ENCODE measurements around the gene SRRD.
"Not testable (repeated sequence)": the region's sequence is repeated elsewhere in the genome, so short reads cannot be mapped to it uniquely, and the experiment has no call there.

SRRD gene, protein sequence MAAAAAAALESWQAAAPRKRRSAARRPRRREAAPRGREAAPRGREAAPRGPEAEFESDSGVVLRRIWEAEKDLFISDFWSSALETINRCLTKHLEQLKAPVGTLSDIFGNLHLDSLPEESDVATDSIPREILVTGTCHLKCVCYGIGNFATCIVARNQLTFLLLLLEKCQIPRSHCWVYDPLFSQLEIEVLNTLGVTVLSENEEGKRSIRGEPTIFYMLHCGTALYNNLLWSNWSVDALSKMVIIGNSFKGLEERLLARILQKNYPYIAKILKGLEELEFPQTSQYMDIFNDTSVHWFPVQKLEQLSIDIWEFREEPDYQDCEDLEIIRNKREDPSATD

DNA sequence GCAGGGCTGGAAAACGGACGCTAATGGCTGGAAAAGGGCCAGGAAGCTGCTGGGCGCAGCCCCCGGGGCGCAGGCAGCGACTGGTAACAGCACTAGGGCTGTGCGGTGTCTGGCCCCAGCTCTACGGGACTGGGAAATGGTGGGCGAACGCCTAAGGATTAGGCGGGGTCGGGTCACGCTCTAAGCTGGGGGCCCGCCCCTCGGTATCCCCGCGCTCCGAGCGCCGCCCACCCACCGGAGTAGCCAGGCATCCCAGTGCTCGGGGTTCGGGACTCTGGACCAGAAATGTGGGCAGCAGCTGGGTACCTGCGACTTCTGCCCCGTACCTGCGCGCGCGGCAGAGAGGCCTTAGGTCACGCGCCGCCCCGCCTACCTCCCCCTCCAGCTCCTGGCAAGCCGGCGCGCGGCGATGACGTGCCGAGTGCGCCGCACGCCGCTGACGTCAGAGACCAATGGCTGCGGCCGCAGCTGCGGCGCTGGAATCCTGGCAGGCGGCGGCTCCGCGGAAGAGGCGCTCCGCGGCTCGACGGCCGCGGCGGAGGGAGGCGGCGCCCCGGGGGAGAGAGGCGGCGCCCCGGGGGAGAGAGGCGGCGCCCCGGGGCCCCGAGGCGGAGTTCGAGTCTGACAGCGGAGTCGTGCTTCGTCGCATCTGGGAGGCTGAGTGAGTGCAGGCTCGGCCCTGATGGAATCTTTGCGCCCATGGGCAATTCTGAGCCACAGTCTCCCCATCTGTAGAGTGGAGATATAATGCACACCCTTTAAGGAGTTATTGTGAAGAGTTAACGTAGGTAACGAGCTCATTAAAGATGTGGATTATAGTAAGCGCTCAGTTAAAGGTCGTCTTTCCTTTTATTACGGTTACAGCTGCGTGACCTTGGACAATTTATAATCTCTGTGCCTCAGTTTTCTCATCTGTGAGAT is at the start of gene SRRD, which contains the start of gene HPS4:
Gene SRRD, plus strand, starts transcription at position 439 of the 921 bp plus-strand sequence. Its CDS starts 14 bp downstream, at position 453.
Gene HPS4, minus strand, starts transcription at position 345 of the 921 bp plus-strand sequence. CDS start 2,021 bp downstream, outside the sequence.
- Mint-ChIP-seq H3K4me3 (peak within 1 kb of the TSS; percentile 86), H3K27ac (peak within 1 kb of the TSS; percentile 95), H3K36me3 (ENCODE audit: low read depth) (peaks cover 60% of the 10 kb centered on the region), H3K4me1 (ENCODE audit: low read depth) (peaks cover 67% of the 10 kb centered on the region), H3K27me3 (no peaks in the 10 kb centered on the region), H3K9me3 (no peaks in the 10 kb centered on the region)
- intact Hi-C loops (cut with micrococcal nuclease), result loop anchor here (1.0 kb wide), 1 partner anchor 29 kb away; the partner anchor contains the start of gene TFIP11

- no peaks in the 10 kb centered on the region for H3K27me3 Mint-ChIP-seq
- no peaks in the 10 kb centered on the region for H3K9me3 Mint-ChIP-seq
- H3K4me3 Mint-ChIP-seq, result peak overlapping the region; percentile 71
- peaks cover 31% of the 10 kb centered on the region for H3K36me3 Mint-ChIP-seq (ENCODE audit: low read depth)
- peaks cover 73% of the 10 kb centered on the region for H3K4me1 Mint-ChIP-seq (ENCODE audit: low read depth)
- intact Hi-C loops (cut with micrococcal nuclease), result no loop called here
- peak overlapping the region; percentile 2 for H3K27ac Mint-ChIP-seq
Measured at GRCh38 chr22:26435327-26436093, 48.2 kb upstream of the SRRD start.

DNA sequence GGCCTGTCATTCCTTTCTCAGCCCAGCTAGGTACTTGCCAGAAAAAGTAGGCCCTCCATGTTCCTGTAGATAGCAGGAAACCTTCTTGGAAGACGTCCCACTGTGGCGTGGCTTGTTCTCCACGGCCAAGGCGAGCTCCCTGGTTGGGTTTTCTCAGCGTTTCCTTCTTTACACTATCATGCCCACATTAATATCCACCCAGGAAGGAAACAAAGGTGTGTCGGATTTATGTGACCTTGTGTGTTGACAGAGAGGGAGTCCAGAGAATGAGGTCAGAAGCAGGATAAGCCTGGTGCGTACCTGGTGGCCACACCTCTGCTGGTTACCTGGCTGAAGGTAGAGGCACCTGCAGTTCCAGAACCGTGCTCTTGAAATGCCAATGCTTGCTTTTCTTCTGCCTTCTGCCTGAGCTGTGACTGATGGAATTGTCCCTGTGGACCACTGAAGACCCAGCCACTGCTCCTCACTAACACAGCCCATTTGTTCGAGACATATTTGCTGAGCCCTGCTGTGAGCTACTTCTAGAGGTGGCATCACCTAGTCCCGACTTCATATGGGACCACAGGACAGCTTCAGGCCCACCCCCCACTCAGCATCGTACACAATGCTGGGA is 46.7 kb upstream of the SRRD start:
- H3K27ac Mint-ChIP-seq, result no peak overlapping the region
- intact Hi-C loops (cut with micrococcal nuclease), result no loop called here
- peaks cover 62% of the 10 kb centered on the region for H3K4me1 Mint-ChIP-seq (ENCODE audit: low read depth)
- no peaks in the 10 kb centered on the region for H3K9me3 Mint-ChIP-seq
- H3K27me3 Mint-ChIP-seq, result no peaks in the 10 kb centered on the region
- H3K4me3 Mint-ChIP-seq, result no peak overlapping the region
- peaks cover 35% of the 10 kb centered on the region for H3K36me3 Mint-ChIP-seq (ENCODE audit: low read depth)

DNA sequence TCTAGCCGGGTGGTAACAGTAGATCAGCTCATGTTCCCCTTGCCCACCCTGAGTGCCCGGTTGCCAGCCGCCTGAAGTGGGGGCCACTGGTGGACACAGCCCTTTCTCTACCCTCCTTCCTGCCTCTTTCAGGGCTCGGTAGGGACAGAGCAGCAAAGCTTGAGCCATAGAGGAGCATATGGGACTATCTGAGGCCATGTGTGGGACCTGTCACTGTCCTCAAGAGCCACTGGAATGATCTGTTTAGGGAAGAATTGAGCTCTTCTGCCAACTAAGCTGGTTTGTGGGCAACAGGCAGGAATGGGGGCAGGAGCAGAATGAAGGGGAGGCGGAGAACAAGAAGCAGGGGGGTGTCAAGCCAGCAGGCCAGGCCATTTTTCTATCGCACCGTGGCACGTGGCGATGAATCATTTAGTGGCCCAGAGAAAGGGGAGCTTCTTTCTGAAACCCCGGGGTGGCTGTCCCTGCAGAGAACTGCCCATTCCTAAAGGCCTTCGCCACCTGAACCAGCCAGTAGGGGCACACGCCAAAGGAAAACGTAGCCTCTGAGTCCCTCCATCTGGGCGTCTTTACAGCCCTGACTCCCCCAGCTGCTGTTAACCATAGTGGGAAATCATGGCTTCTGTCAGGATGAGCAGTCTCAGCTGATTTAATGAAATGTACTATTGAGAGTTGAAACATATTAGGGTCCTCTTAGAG is 45.8 kb upstream of the SRRD start:
- Mint-ChIP-seq H3K9me3 (no peaks in the 10 kb centered on the region), H3K4me3 (no peak overlapping the region), H3K27me3 (no peaks in the 10 kb centered on the region), H3K4me1 (ENCODE audit: low read depth) (peaks cover 59% of the 10 kb centered on the region), H3K27ac (no peak overlapping the region), H3K36me3 (ENCODE audit: low read depth) (peaks cover 43% of the 10 kb centered on the region)
- intact Hi-C loops (cut with micrococcal nuclease), result no loop called here

DNA sequence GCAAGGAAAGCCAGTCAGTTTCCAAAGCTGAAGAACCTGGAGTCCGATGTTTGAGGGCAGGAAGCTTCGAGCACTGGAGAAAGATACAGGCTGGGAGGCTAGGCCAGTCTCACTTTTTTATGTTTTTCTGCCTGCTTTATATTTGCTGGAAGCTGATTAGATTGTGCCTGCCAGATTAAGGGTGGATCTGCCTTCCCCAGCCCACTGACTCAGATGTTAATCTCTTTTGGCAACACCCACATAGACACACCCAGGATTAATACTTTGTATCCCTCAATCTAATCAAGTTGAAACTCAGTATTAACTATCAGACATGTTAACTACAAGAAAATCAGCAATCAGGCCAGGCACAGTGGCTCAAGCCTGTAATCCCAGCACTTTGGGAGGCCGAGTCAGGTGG is 44.9 kb upstream of the SRRD start:
- H3K27ac Mint-ChIP-seq; intact Hi-C loops (cut with micrococcal nuclease); H3K4me3 Mint-ChIP-seq; H3K9me3 Mint-ChIP-seq; H3K27me3 Mint-ChIP-seq: not testable (repeated sequence)
- peaks cover 47% of the 10 kb centered on the region for H3K36me3 Mint-ChIP-seq (ENCODE audit: low read depth)
- H3K4me1 Mint-ChIP-seq (ENCODE audit: low read depth), result peaks cover 51% of the 10 kb centered on the region

DNA sequence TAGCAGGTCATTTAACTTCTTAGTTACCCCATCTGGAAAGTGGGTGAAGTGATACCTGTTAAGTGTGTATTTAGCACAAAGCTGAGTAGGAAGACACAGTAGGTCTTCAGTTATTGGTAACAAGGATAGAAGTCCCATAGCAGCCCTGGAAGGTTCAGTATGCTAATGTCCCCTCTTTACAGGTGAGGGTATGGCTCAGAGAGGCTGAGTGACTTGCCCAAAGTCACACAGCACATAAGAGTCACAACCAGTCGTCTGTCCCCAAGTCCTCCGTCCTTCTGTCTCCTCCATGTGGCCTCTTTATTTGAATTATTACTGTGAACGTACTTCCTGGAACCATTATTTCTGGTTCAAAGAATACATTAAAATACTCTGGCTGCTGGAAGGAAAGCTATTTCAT is 44.1 kb upstream of the SRRD start:
- peaks cover 44% of the 10 kb centered on the region for H3K4me1 Mint-ChIP-seq (ENCODE audit: low read depth)

GRCh38 chr22:26442086-26442756 is 41.5 kb upstream of the SRRD start:
- no peak overlapping the region for H3K4me3 Mint-ChIP-seq
- H3K27ac Mint-ChIP-seq, result no peak overlapping the region
- no peaks in the 10 kb centered on the region for H3K9me3 Mint-ChIP-seq
- no peaks in the 10 kb centered on the region for H3K27me3 Mint-ChIP-seq
- intact Hi-C loops (cut with micrococcal nuclease), result no loop called here
- peaks cover 61% of the 10 kb centered on the region for H3K36me3 Mint-ChIP-seq (ENCODE audit: low read depth)
- H3K4me1 Mint-ChIP-seq (ENCODE audit: low read depth), result peaks cover 17% of the 10 kb centered on the region

More for the DNA sequence above, 44.1 kb upstream of the SRRD start:
- no peak overlapping the region for H3K4me3 Mint-ChIP-seq
- intact Hi-C loops (cut with micrococcal nuclease), result no loop called here
- peaks cover 47% of the 10 kb centered on the region for H3K36me3 Mint-ChIP-seq (ENCODE audit: low read depth)
- no peaks in the 10 kb centered on the region for H3K27me3 Mint-ChIP-seq
- H3K27ac Mint-ChIP-seq, result no peak overlapping the region
- no peaks in the 10 kb centered on the region for H3K9me3 Mint-ChIP-seq

- Mint-ChIP-seq H3K27me3 (no peaks in the 10 kb centered on the region), H3K4me3 (no peak overlapping the region), H3K27ac (no peak overlapping the region), H3K4me1 (ENCODE audit: low read depth) (peaks cover 18% of the 10 kb centered on the region), H3K36me3 (ENCODE audit: low read depth) (peaks cover 64% of the 10 kb centered on the region), H3K9me3 (no peaks in the 10 kb centered on the region)
- intact Hi-C loops (cut with micrococcal nuclease), result no loop called here
Measured at GRCh38 chr22:26443901-26444690, 39.6 kb upstream of the SRRD start.

- Mint-ChIP-seq H3K4me3 (no peak overlapping the region), H3K9me3 (no peaks in the 10 kb centered on the region), H3K4me1 (ENCODE audit: low read depth) (peaks cover 18% of the 10 kb centered on the region), H3K36me3 (ENCODE audit: low read depth) (peaks cover 68% of the 10 kb centered on the region), H3K27me3 (no peaks in the 10 kb centered on the region), H3K27ac (no peak overlapping the region)
- intact Hi-C loops (cut with micrococcal nuclease), result no loop called here
Measured at GRCh38 chr22:26444777-26445176, 38.9 kb upstream of the SRRD start.

DNA sequence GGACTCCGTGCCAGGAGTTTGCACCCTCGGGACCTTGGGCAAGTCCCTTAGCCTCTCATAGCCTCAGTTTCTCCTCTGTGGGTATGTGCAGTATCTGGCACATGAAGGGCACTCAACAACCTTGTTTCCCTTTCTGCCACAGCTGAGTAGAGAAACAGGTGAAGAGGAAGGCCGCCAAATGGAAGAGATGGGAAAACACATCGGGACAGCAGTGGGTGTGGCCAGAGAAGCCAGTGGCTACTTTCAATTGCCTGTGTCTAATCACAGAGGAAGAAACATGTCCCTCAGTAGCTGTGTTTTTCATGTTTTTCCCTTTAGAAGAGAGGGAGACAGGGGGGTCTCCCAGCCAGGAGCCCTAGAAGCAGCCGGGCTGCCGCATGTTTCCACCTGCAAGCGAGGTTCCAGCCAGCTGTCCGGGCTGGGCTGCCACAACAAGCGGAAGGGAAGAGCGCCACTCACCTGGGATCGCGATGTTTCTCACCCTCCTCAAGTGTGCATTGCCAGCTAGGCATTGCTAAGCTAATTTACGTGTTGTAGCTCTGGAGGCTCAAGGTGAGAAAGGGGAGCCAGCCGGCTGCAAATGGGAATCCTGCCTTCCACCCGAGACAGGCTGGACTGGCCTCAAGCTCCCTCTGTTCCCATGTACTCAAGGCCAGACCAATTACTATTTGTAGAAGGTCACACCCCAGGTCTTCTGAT is 38.0 kb upstream of the SRRD start:
- H3K9me3 Mint-ChIP-seq, result no peaks in the 10 kb centered on the region

DNA sequence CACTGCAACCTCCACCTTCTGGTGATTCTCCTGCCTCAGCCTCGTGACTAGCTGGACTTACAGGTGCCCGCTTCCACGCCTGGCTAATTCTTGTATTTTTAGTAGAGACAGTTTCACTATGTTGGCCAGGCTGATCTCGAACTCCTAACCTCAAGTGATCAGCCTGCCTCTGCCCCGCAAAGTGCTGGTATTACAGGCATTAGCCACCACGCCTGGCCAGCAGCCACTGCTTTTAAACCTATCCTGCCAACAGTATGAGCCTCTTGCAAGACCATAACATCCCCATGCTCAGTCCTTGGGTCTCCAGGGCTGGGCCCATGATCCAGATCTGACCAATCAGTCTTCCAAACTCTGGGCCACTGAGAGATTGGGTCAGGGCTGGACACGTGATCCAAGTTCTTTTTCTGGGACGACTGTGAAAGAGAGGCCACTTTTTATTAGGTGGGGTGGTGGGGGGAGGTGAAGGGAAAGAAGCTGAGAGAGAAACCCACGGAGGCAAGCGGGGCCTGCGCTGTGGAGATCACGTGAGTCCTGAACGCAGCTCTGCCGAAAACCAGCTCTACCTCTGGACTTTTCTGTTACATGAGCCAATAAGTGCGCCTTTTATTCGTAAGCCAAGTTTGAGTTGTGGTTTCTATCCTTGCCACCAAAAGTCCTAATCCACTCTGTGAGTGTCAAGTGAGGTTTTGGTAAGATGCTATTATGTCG is 36.7 kb upstream of the SRRD start:
- Mint-ChIP-seq H3K4me3 (no peak overlapping the region), H3K4me1 (ENCODE audit: low read depth) (peaks cover 22% of the 10 kb centered on the region), H3K27ac (no peak overlapping the region), H3K27me3 (no peaks in the 10 kb centered on the region), H3K36me3 (ENCODE audit: low read depth) (peaks cover 86% of the 10 kb centered on the region), H3K9me3 (no peaks in the 10 kb centered on the region)
- intact Hi-C loops (cut with micrococcal nuclease), result no loop called here

More for the DNA sequence above, 38.0 kb upstream of the SRRD start:
- Mint-ChIP-seq H3K4me3 (no peak overlapping the region), H3K27ac (no peak overlapping the region), H3K27me3 (no peaks in the 10 kb centered on the region), H3K36me3 (ENCODE audit: low read depth) (peaks cover 78% of the 10 kb centered on the region), H3K4me1 (ENCODE audit: low read depth) (peaks cover 22% of the 10 kb centered on the region)
- intact Hi-C loops (cut with micrococcal nuclease), result no loop called here

Data from dendritic cell treated with granulocyte-macrophage colony-stimulating factor and Interleukin-4, amounts not matched to agents 40 ng/mL and 50 ng/mL, for 4 days (primary cell).